ENCODE data around the gene BNIP3. TPM values are rescaled to one million over a fixed set of nuclear protein-coding genes. Genes with fewer than 3 reads are reported as not detected.
"Not testable (repeated sequence)": the region's sequence is repeated elsewhere in the genome, so short reads cannot be mapped to it uniquely, and the experiment has no call there.

BNIP3 gene
- total RNA-seq, 1 experiment from 2014 or later: 192 TPM

- DNase-seq (ENCODE audit: low spot score): no peak
Observed at GRCh38 chr10:131930150-131930549, 51.6 kb downstream of the BNIP3 start.

- no peak for DNase-seq (ENCODE audit: low spot score)
Observed at GRCh38 chr10:131929122-131929845, 52.4 kb downstream of the BNIP3 start.

GRCh38 chr10:131928248-131929095, 53.3 kb downstream of the BNIP3 start:
- DNase-seq (ENCODE audit: low spot score): no peak

- no peak for DNase-seq (ENCODE audit: low spot score)
Observed at GRCh38 chr10:131926743-131927595, 54.8 kb downstream of the BNIP3 start.

- DNase-seq (ENCODE audit: low spot score): no peak
Observed at GRCh38 chr10:131926253-131926652, 55.5 kb downstream of the BNIP3 start.

GRCh38 chr10:131925716-131926115, 56.0 kb downstream of the BNIP3 start:
- no peak for DNase-seq (ENCODE audit: low spot score)

- no peak for DNase-seq (ENCODE audit: low spot score)
Observed at GRCh38 chr10:131925011-131925649, 56.6 kb downstream of the BNIP3 start.

- DNase-seq (ENCODE audit: low spot score): no peak
Observed at GRCh38 chr10:131923038-131923756, 58.5 kb downstream of the BNIP3 start.

- no peak for DNase-seq (ENCODE audit: low spot score)
Observed at GRCh38 chr10:131921184-131921583, 60.5 kb downstream of the BNIP3 start.

- no peak for DNase-seq (ENCODE audit: low spot score)
Observed at GRCh38 chr10:131920693-131921092, 61.0 kb downstream of the BNIP3 start.

- no peak for DNase-seq (ENCODE audit: low spot score)
Observed at GRCh38 chr10:131920151-131920550, 61.6 kb downstream of the BNIP3 start.

GRCh38 chr10:131919461-131919860, 62.3 kb downstream of the BNIP3 start:
- DNase-seq (ENCODE audit: low spot score): not testable (repeated sequence)

Other genes with a start within 250 kb of the BNIP3 start
- 33.2 and 36.9 TPM in 2 replicates for gene PPP2R2D, start 80.9 kb downstream of the BNIP3 start, total RNA-seq (2014; rRNA removed; shearing (Covaris generic))
- gene JAKMIP3, start 84.0 kb upstream of the BNIP3 start, total RNA-seq (2014; rRNA removed; shearing (Covaris generic)): 0.43 and 0.81 TPM in 2 replicates
- 18.0 and 19.6 TPM in 2 replicates for gene DPYSL4, start 205.0 kb upstream of the BNIP3 start, total RNA-seq (2014; rRNA removed; shearing (Covaris generic))